Measurements from ENCODE around the gene ZIC4. TPM values are rescaled to one million over a fixed set of nuclear protein-coding genes. Genes with fewer than 3 reads are reported as not detected.

ZIC4 gene
- total and polyA plus RNA-seq, 3 experiments from 2014 or later: not detected

- DNase-seq: no peak
- H3K36me3 Mint-ChIP-seq: no peaks in the 10 kb centered on the region
- H3K4me1 ChIP-seq (ENCODE audit: insufficient read depth, low read length): no peaks in the 10 kb centered on the region
- POLR2A ChIA-PET: no interaction called here
- no peaks in the 10 kb centered on the region for H3K36me3 ChIP-seq (ENCODE audit: insufficient read depth, low read length)
- H3K27ac Mint-ChIP-seq: no peak overlapping the region
- H3K27me3 Mint-ChIP-seq: peaks cover 71 to 76% of the 10 kb centered on the region in 2 donors
- no peak overlapping the region for H3K27ac ChIP-seq (ENCODE audit: low read depth, low read length)
- peaks cover 16% of the 10 kb centered on the region for H3K27me3 ChIP-seq (ENCODE audit: insufficient read depth, low read length, poor library complexity, severe bottlenecking)
- H3K9me3 Mint-ChIP-seq: peaks cover 0 to 52% (median 24%) of the 10 kb centered on the region in 5 donors
- H3K4me1 Mint-ChIP-seq: no peaks in the 10 kb centered on the region
- H3K9me3 ChIP-seq (ENCODE audit: low read length): no peaks in the 10 kb centered on the region
- CTCF ChIA-PET: no interaction called here
- no peak overlapping the region for H3K4me3 Mint-ChIP-seq
- H3K4me3 ChIP-seq (ENCODE audit: low read length): no peak overlapping the region
Measured at GRCh38 chr3:147393261-147393942, 12.9 kb downstream of the ZIC4 start.

DNA sequence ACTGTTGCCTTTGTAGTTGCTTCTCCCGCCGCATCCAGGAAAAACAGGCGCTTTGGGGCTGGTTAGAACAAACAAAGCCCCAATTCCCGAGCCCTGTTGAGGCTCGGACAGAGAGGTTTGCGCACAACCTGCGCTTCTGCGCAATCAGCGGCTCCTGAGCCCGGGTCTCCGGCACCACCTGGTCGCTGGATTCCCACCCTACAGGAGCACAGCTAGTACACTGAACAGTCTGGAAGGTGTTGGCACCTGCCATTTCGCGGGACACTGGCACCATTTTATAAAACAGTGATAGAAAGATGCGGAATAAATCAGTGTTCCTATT is 13.8 kb downstream of the ZIC4 start:
- Mint-ChIP-seq H3K36me3 (no peaks in the 10 kb centered on the region), H3K4me3 (no peak overlapping the region), H3K9me3 (peaks cover 0 to 52% (median 29%) of the 10 kb centered on the region in 5 donors), H3K27me3 (peaks cover 68 to 76% of the 10 kb centered on the region in 2 donors), H3K27ac (no peak overlapping the region), H3K4me1 (no peaks in the 10 kb centered on the region)
- ChIA-PET CTCF (no interaction called here), POLR2A (no interaction called here)
- Histone ChIP-seq H3K27me3 (ENCODE audit: insufficient read depth, low read length, poor library complexity, severe bottlenecking) (peaks cover 18% of the 10 kb centered on the region), H3K4me1 (ENCODE audit: insufficient read depth, low read length) (no peaks in the 10 kb centered on the region), H3K9me3 (ENCODE audit: low read length) (no peaks in the 10 kb centered on the region), H3K4me3 (ENCODE audit: low read length) (no peak overlapping the region), H3K27ac (ENCODE audit: low read depth, low read length) (no peak overlapping the region), H3K36me3 (ENCODE audit: insufficient read depth, low read length) (no peaks in the 10 kb centered on the region)
- DNase-seq: no peak

DNA sequence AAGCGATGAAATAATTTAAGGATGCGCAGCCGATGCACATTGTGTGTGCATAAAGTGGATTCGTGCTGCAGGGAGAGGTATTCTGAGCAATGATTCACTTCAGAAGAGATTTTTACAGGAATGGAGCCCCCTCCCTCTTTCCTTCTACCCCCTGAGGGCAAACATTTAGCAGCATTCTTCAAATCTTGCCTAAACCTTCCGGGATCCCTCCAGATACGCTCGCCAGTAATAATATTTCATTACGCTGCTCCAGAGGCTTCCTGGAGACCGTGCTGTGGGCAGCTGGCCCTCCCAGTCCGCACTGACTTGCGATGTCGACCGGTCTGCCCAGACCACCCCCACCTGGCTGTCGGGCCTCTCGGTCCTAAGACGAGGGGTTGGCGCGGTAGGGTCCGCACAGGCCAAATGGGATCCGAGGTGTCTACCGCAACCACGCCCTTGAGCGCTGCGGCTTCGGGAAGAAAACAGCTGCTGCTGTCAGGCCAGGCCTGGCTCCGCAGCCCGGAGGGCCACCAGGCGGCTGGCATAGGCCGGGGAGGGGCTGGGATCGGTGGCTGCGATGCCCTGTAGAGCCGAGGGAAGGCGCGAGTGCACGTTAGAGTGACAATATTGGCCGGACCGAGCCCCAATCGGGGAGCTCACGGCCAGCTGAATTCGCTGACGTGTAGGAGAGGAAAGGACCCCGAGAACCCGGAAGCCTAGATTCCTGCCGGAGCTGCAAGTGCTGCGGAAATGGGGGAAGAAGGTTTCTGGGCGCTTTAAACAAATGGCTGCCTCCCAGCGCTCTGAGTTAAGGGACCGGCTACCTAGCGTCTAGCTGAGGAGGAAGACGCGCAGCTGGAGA is 14.3 kb downstream of the ZIC4 start:
- H3K27ac Mint-ChIP-seq: no peak overlapping the region

DNA sequence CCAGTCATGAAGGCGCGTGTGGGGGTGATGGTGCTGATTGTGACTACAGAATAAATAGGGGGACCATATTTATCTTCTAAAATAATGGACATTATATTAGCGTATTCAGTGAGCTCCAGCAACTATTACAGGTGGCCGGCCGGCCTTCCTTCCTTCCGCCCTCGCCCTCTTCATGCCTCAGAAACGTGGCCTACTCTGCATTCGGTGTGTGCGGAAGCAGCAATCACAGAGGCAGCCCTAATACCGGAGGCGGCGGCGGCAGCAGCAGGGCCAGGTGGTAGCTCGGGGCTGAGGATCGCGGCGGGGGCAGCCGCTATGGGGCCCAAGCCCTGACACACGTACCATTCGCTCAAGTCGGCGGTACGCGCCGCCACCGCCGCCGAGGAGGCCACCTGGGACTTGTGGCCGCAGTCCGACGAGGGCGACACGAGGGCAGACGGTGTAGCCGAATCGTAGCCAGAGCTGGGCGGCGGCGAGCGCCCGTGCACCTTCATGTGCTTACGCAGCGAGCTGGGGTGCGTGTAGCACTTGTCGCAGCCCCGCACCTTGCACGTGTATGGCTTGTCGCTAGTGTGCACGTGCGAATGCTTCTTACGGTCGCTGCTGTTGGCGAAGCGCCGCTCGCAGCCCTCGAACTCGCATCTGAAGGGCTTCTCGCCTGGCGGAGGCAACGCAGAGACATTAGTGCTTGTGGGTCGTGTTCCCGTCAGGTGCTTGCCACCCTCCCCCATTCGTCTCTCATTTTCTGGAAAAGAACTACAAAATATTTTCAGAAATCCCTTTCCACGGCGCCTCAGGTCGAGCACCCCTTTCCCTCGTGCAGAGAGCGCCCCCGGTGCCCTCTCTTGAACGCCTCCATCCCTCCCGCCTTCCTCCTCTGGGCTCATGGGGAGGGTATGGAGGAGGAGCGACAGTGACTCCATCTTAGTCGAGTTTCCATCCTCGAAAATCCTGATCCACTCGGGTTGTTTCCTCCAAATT is 15.5 kb downstream of the ZIC4 start:
- no peak overlapping the region for H3K4me3 Mint-ChIP-seq
- ChIA-PET CTCF (no interaction called here), POLR2A (no interaction called here)
- no peak overlapping the region for H3K27ac ChIP-seq (ENCODE audit: low read depth, low read length)
- H3K36me3 ChIP-seq (ENCODE audit: insufficient read depth, low read length): no peaks in the 10 kb centered on the region
- peaks cover 15% of the 10 kb centered on the region for H3K27me3 ChIP-seq (ENCODE audit: insufficient read depth, low read length, poor library complexity, severe bottlenecking)
- no peaks in the 10 kb centered on the region for H3K4me1 ChIP-seq (ENCODE audit: insufficient read depth, low read length)
- no peak for DNase-seq
- H3K36me3 Mint-ChIP-seq: no peaks in the 10 kb centered on the region
- H3K9me3 ChIP-seq (ENCODE audit: low read length): no peaks in the 10 kb centered on the region
- H3K4me3 ChIP-seq (ENCODE audit: low read length): no peak overlapping the region
- H3K27ac Mint-ChIP-seq: no peak overlapping the region
- H3K27me3 Mint-ChIP-seq: peaks cover 74 to 86% of the 10 kb centered on the region in 2 donors
- peaks cover 0 to 51% (median 32%) of the 10 kb centered on the region in 5 donors for H3K9me3 Mint-ChIP-seq
- H3K4me1 Mint-ChIP-seq: no peaks in the 10 kb centered on the region

More for the DNA sequence above, 14.3 kb downstream of the ZIC4 start:
- peaks cover 0 to 48% (median 26%) of the 10 kb centered on the region in 5 donors for H3K9me3 Mint-ChIP-seq
- Histone ChIP-seq H3K27ac (ENCODE audit: low read depth, low read length) (no peak overlapping the region), H3K36me3 (ENCODE audit: insufficient read depth, low read length) (no peaks in the 10 kb centered on the region), H3K9me3 (ENCODE audit: low read length) (no peaks in the 10 kb centered on the region), H3K27me3 (ENCODE audit: insufficient read depth, low read length, poor library complexity, severe bottlenecking) (peaks cover 15% of the 10 kb centered on the region), H3K4me1 (ENCODE audit: insufficient read depth, low read length) (no peaks in the 10 kb centered on the region), H3K4me3 (ENCODE audit: low read length) (no peak overlapping the region)
- POLR2A ChIA-PET: no interaction called here
- no peaks in the 10 kb centered on the region for H3K4me1 Mint-ChIP-seq
- CTCF ChIA-PET: no interaction called here
- no peak overlapping the region for H3K4me3 Mint-ChIP-seq
- H3K27me3 Mint-ChIP-seq: peaks cover 69 to 76% of the 10 kb centered on the region in 2 donors
- DNase-seq: no peak
- H3K36me3 Mint-ChIP-seq: no peaks in the 10 kb centered on the region

GRCh38 chr3:147389717-147390116 is 16.6 kb downstream of the ZIC4 start:
- H3K4me3 ChIP-seq (ENCODE audit: low read length): no peak overlapping the region
- H3K9me3 ChIP-seq (ENCODE audit: low read length): no peaks in the 10 kb centered on the region
- Mint-ChIP-seq H3K9me3 (peaks cover 0 to 43% (median 31%) of the 10 kb centered on the region in 5 donors), H3K4me1 (no peaks in the 10 kb centered on the region), H3K4me3 (no peak overlapping the region), H3K27me3 (peaks cover 74 to 87% of the 10 kb centered on the region in 2 donors), H3K27ac (no peak overlapping the region), H3K36me3 (no peaks in the 10 kb centered on the region)
- peaks cover 15% of the 10 kb centered on the region for H3K27me3 ChIP-seq (ENCODE audit: insufficient read depth, low read length, poor library complexity, severe bottlenecking)
- no peak for DNase-seq
- ChIA-PET CTCF (no interaction called here), POLR2A (no interaction called here)
- H3K4me1 ChIP-seq (ENCODE audit: insufficient read depth, low read length): no peaks in the 10 kb centered on the region
- H3K27ac ChIP-seq (ENCODE audit: low read depth, low read length): no peak overlapping the region
- no peaks in the 10 kb centered on the region for H3K36me3 ChIP-seq (ENCODE audit: insufficient read depth, low read length)

DNA sequence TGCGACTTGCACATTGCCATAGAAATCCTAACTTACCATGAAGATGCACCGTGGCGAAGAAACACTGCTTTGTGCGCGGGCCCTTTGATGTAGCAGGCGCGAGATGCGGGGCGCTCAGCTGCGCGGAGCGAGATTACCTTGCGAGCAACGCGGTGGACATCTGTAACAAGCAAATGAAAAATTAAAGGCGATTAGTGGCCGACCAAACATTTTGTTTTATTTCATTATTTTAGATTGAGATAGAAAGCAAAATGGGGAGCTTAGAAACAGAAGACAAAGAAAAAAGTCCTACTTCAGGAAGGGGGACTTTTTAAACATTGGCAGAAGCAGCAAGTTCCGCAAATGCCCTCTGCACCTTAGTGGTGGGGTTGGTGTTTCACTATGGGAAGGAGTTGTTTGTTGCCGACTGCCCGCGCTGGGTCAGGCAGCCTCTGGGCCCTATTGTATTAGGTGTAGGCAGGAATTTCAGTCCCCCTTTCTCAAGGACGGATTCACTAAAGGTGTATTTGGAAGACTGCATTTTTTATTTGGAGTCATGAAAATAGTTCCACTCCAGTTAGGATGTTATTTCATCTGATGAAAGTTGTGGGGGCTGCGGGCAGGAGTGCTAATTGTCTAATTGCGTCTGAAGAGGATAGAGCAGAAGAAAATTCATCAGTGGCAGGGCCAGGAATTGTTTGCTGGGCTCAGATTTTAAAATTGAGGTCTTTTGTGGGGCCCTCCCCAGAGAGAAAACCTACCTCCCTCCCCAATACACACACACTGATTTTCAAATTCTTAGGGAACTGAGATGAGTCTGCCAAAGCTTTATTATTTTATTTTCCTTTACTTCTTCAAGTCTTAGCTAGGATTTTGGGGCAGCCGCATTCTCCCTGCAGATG is 17.4 kb downstream of the ZIC4 start:
- H3K36me3 ChIP-seq (ENCODE audit: insufficient read depth, low read length): no peaks in the 10 kb centered on the region
- H3K4me1 ChIP-seq (ENCODE audit: insufficient read depth, low read length): no peaks in the 10 kb centered on the region
- no peak overlapping the region for H3K27ac ChIP-seq (ENCODE audit: low read depth, low read length)
- Mint-ChIP-seq H3K27ac (no peak overlapping the region), H3K4me3 (no peak overlapping the region), H3K27me3 (peaks cover 74 to 86% of the 10 kb centered on the region in 2 donors), H3K4me1 (no peaks in the 10 kb centered on the region), H3K9me3 (peaks cover 0 to 36% (median 29%) of the 10 kb centered on the region in 5 donors), H3K36me3 (no peaks in the 10 kb centered on the region)
- ChIA-PET POLR2A (no interaction called here), CTCF (no interaction called here)
- H3K27me3 ChIP-seq (ENCODE audit: insufficient read depth, low read length, poor library complexity, severe bottlenecking): peaks cover 12% of the 10 kb centered on the region
- H3K9me3 ChIP-seq (ENCODE audit: low read length): no peaks in the 10 kb centered on the region
- H3K4me3 ChIP-seq (ENCODE audit: low read length): no peak overlapping the region
- DNase-seq: no peak

- Histone ChIP-seq H3K27ac (ENCODE audit: low read depth, low read length) (no peak overlapping the region), H3K27me3 (ENCODE audit: insufficient read depth, low read length, poor library complexity, severe bottlenecking) (peaks cover 12% of the 10 kb centered on the region), H3K36me3 (ENCODE audit: insufficient read depth, low read length) (no peaks in the 10 kb centered on the region), H3K4me3 (ENCODE audit: low read length) (no peak overlapping the region), H3K9me3 (ENCODE audit: low read length) (no peaks in the 10 kb centered on the region), H3K4me1 (ENCODE audit: insufficient read depth, low read length) (no peaks in the 10 kb centered on the region)
- no peak for DNase-seq
- Mint-ChIP-seq H3K4me1 (no peaks in the 10 kb centered on the region), H3K4me3 (no peak overlapping the region), H3K9me3 (peaks cover 0 to 37% (median 29%) of the 10 kb centered on the region in 5 donors), H3K36me3 (no peaks in the 10 kb centered on the region), H3K27me3 (peaks cover 76 to 90% of the 10 kb centered on the region in 2 donors), H3K27ac (no peak overlapping the region)
- ChIA-PET POLR2A (no interaction called here), CTCF (no interaction called here)
Measured at GRCh38 chr3:147387885-147388699, 18.3 kb downstream of the ZIC4 start.
